GM21390 (cell line): ENCODE results near the gene COQ6.
"Not testable (repeated sequence)": the region's sequence is repeated elsewhere in the genome, so short reads cannot be mapped to it uniquely, and the experiment has no call there.

Source experiments
- ATAC-seq: cut with Tn5 transposase; IDR thresholded peaks from one replicate; pipeline ENCODE4 v1.9.1; 2021; ENCODE audit not compliant: unreplicated experiment

COQ6 gene

DNA sequence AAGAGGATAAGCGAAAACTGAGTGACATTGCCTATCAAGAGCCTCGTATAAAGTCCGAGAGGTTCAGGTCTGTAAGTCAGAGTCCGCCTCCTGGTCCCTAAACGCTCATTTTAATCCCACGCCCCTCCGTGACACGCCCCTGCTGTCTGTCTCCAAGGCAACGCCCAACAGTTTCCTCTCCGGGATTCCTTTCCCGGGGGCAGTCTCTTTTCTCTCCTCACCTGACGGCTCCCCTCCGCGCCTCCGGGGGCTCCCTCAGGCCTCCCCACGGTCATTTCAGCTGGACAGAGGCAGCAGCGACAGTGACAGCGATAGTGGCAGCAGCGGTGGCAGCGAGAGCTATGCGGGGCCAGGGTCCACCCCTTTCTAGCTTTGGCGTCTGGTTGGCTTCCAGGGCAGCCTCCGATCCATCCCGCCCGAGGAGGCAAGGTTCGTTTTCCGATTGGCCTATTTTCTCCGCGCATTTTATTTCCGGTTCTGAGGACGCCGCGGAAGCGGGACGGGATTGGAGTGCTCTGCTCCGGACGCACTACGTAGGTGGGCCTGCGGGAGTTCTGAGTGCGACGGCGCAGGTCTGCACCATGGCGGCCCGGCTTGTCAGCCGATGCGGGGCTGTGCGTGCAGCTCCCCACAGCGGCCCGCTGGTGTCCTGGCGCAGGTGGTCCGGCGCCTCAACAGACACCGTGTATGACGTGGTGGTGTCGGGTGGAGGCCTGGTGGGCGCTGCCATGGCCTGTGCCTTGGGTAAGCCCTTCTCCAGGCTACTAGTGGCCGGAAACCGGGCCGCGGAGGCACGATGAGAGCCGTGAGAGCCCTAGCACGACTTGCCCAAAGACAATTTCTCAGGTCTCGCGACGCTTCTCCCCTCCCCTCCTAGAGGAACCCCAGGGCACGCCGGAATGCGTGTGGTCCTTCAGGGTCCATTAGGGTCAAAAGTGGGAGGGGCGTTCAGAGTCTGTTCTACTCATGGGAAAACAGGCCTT lies at the start of gene COQ6, which contains the start of gene FAM161B:
COQ6 (plus strand) TSS at position 551 of the 983 bp plus-strand sequence; CDS start at position 582, 31 bp downstream.
FAM161B (minus strand) TSS at position 343 of the 983 bp plus-strand sequence; CDS start at position 275, 68 bp downstream.
- ATAC-seq: peak; percentile 86

- ATAC-seq: no peak
Measured at GRCh38 chr14:73903028-73903427, 47.1 kb upstream of the COQ6 start.

- no peak for ATAC-seq
Measured at GRCh38 chr14:73909681-73910080, 40.4 kb upstream of the COQ6 start.

GRCh38 chr14:73913256-73913655 lies 36.8 kb upstream of the COQ6 start:
- ATAC-seq: no peak

DNA sequence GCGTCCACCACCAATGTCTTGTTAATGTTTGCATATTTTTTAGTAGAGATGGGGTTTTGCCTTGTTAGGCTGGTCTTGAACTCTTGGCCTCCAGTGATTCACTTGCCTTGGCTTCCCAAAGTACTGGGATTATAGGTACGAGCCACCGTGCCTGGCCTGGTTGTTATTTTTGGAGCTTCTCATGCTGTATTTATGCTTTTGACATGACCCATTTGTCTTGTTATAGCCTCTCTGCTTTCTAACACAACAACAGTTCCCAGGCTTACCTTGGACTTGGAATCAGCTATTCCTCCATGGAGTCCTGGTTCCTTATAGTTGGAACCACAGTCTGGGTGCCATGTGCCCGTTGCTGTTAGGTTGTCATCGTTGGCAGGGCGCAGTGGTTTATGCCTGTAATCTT lies 33.8 kb upstream of the COQ6 start:
- ATAC-seq: no peak

DNA sequence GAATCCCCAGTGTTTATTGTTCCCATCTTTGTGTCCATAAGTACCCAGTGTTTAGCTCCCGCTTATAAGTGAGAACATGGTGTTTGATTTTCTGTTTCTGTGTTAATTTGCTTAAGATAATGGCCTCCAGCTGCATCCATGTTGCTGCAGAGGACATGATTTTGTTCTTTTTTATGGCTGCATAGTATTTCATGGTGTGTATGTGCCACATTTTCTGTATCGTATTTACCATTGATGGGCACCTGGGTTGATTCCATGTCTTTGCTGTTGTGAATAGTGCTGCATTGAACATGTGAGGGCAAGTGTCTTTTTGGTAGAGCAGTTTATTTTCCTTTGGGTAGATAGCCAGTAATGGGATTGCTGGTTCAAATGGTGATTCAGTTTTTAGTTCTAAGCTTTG lies 30.6 kb upstream of the COQ6 start:
- not testable (repeated sequence) for ATAC-seq

DNA sequence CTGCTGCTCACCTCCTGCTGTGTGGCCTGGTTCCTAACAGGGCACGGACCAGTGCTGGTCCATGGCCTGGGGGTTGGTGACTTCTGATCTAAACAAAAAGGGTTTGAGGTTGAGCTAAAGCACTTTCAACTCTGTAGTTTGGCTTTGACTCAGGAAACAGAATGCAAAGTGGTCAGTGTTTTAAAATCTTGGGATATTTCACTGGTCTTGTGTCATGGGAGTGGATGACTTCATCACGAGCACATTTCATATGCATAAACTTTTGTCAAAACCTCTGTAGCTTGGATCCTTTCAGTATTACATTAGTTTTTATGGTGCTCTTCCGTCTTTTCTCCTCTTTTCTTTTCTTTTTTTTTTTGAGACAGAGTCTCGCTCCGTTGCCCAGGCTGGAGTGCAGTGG lies 25.8 kb upstream of the COQ6 start:
- no peak for ATAC-seq

- no peak for ATAC-seq
Measured at GRCh38 chr14:73935666-73936065, 14.4 kb upstream of the COQ6 start.

- no peak for ATAC-seq
Measured at GRCh38 chr14:73936548-73936947, 13.6 kb upstream of the COQ6 start.

DNA sequence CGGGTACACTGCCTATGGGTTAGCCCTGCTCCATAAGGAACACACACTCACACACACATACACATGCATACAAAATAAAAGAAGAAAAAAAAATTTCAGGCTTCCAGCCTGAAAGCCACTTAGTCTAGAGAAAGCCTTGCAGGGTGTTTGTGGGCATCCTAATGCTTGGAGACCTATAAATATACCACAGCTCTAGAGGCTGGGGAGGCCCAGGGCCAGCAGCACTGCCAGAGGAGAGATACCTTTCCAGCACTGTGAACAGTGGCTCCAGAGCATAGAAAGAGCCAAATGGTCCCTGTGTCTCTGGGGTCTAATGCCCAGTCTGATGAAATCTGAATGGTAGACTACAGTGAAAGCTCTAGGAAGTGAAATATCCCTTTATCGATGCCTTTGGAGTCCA lies 13.1 kb upstream of the COQ6 start:
- no peak for ATAC-seq

DNA sequence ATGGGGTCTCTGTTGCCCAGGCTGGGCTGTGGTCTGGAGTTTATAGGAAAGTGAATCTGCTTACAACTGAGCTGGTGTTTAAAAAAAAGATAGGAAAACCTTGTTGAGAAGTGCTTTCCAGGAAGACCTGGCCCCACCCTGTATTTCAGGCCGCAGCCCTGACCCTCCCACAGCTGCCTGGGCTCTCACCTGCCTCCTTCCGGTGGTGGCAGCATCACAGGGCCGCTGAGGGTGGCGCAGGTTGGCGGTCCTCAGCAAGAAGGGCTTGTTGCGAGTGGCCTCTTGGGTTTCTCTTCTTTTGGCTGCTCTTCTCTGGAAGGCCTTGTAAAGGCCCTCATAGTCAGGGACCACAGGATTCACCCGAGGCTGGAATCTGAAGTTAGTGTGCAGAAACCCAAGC lies 7.9 kb upstream of the COQ6 start:
- ATAC-seq: no peak

- ATAC-seq: no peak
Measured at GRCh38 chr14:73943083-73943482, 7.0 kb upstream of the COQ6 start.

- ATAC-seq: no peak
Measured at GRCh38 chr14:73944432-73945158, 5.5 kb upstream of the COQ6 start.

DNA sequence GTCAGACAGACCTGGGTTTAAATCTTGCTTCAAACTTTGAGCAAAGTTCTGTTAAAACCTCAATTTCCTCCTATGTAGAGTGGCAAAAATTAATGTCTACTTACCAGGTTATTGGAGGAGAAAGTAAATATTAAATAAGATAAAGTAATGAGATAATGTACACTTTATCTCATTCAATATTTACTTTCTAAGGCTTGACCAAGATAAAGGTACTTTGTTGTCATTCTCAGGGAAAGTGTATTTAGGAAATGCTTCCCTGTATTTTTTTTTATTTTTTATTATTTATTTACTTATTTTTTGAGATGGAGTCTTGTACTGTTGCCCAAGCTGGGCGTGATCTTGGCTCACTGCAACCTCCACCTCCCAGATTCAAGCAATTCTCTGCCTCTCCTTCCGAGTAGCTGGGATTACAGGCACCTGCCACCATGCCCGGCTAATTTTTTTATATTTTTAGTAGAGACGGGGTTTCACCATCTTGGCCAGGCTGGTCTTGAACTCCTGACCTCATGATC lies 4.9 kb upstream of the COQ6 start:
- ATAC-seq: no peak

DNA sequence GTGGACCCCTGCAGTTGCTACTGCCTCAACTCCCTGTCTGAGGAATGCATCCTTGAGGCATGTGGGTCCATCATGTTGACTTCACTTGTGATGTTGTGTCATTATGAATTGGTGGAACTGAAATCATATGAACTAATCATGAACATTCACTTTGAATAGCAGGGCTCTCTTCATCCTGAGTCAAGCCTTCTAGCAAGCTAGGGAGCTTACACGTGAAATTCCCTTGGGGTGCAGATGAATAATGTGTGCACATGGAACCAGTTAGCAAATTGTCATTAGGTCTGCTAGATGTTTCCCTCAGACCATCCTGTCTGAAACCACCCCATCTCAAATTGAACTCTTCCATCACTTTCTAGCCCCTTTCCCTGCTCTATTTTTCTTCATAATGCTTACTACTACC lies 3.6 kb downstream of the COQ6 start:
- no peak for ATAC-seq

GRCh38 chr14:73955674-73956073 lies 5.6 kb downstream of the COQ6 start:
- ATAC-seq: no peak

DNA sequence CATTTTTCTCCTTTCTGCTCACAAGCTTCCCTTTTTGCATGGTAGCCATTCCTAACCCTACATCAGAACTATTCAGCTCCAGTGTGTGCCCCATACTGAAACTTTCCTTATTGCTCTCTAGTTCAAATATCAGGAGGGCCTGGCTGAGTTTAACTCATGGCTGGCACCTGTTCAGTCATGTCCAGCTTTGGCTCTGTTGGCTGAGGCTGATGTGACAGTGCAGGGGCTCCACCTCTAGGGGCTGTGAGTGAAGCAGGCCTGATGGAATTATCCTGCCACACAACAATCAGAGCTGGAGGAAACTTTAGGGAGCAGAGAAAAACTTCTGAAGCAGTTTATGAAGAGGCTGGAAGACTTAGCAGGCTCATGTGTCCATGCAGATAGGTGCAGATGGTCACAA lies 8.5 kb downstream of the COQ6 start:
- ATAC-seq: no peak

DNA sequence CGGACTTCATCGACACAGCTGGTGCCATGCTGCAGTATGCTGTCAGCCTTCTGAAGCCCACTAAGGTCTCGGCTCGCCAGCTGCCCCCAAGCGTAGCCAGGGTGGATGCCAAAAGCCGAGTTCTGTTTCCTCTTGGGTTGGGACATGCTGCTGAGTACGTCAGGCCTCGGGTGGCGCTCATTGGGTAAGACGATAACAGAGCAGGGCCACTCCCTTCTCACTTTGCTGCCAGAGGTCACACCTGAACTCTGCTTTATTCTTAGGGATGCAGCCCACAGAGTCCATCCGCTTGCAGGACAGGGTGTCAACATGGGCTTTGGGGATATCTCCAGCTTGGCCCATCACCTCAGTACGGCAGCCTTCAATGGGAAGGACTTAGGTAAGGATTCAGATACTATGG lies 11.1 kb downstream of the COQ6 start:
- no peak for ATAC-seq

DNA sequence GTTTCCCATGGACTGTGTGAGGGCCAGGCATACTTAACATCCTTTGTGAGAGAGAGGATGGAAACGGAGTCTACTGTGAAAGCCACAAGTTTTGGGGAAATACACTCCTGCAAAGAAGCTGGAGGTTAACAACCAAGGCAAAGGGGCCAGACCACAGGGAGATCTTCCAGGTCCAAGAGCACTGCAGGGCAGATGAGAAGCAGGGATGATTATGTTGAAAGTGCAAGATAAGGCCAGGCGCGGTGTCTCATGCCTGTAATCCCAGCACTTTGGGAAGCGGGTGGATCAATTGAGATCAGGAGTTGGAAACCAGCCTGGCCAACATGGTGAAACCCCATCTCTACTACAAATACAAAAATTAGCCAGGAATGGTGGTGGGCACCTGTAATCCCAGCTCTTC lies 15.1 kb downstream of the COQ6 start:
- no peak for ATAC-seq

GRCh38 chr14:73968885-73969284 lies 18.8 kb downstream of the COQ6 start:
- no peak for ATAC-seq

- ATAC-seq: no peak
Measured at GRCh38 chr14:73973497-73973896, 23.4 kb downstream of the COQ6 start.

DNA sequence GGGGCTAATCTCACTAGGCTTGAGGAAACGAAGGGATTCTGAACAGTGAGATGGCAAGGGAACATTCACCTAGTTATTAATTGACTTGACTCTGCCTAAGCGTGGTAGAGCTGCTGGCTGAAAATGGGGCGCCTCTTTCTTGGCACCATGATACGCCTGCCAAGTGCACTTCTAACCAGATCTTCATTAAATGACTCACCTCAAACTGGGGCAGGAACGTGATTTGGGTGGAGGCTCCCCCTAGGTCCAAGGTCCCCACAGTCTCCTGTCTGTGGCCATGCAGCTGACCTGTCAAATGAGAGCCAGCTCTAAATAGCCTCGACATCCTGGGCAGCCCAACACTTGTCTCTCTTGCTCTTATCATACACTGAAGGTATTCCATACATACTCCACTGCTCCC lies 26.0 kb downstream of the COQ6 start:
- ATAC-seq: no peak
